Measurements from ENCODE around the gene KLK11. TPM values are rescaled to one million over a fixed set of nuclear protein-coding genes. Genes with fewer than 3 reads are reported as not detected.

Gene KLK11
- total and polyA plus RNA-seq, 10 of the 15 experiments (the other 5 are each of a cell fraction or from before 2014, with no cell fraction given), result not detected

DNA sequence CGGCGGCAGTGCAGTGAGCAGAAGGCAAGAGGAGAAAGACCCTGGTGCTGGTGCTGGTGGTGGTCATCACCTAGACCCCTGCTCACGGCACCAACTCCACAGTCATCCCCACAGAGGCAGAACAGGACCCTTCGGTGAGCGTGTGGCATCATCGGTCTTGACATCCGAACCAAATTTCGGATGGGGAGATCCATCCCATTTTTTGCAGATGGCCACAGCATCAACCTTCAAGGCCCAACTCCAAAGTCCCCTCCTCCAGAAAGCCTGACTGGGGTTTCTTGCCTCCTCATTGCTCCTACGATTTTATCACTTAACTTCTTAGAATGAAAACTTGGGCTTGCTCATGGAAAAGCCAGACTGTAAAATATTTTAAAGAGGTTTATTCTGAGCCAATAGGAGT lies 17.1 kb upstream of the KLK11 start (continued):
- TF ChIP-seq SUZ12 (IDR thresholded peaks at IDR 0.05; ENCODE audit: unreplicated experiment), result no peak
- TF ChIP-seq RAD21 (IDR thresholded peaks at IDR 0.05; ENCODE audit: insufficient read depth, low read depth, low read length), result no peak
- TF ChIP-seq CBX5 (IDR thresholded peaks at IDR 0.05; ENCODE audit: low read depth), result no peak
- TF ChIP-seq RB1 (IDR thresholded peaks at IDR 0.05; ENCODE audit: borderline replicate concordance), result no peak
- no peak for TF ChIP-seq NR2C1 (IDR thresholded peaks at IDR 0.05)
- TF ChIP-seq, protein P1, sequence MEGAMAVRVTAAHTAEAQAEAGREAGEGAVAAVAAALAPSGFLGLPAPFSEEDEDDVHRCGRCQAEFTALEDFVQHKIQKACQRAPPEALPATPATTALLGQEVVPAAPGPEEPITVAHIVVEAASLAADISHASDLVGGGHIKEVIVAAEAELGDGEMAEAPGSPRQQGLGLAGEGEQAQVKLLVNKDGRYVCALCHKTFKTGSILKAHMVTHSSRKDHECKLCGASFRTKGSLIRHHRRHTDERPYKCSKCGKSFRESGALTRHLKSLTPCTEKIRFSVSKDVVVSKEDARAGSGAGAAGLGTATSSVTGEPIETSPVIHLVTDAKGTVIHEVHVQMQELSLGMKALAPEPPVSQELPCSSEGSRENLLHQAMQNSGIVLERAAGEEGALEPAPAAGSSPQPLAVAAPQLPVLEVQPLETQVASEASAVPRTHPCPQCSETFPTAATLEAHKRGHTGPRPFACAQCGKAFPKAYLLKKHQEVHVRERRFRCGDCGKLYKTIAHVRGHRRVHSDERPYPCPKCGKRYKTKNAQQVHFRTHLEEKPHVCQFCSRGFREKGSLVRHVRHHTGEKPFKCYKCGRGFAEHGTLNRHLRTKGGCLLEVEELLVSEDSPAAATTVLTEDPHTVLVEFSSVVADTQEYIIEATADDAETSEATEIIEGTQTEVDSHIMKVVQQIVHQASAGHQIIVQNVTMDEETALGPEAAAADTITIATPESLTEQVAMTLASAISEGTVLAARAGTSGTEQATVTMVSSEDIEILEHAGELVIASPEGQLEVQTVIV (IDR thresholded peaks at IDR 0.05; ENCODE audit: borderline replicate concordance, partially characterized antibody), result no peak
- TF ChIP-seq NFIC (IDR thresholded peaks at IDR 0.05; ENCODE audit: low read depth, low read length), result no peak
- TF ChIP-seq DPF2 (IDR thresholded peaks at IDR 0.05), result no peak

DNA sequence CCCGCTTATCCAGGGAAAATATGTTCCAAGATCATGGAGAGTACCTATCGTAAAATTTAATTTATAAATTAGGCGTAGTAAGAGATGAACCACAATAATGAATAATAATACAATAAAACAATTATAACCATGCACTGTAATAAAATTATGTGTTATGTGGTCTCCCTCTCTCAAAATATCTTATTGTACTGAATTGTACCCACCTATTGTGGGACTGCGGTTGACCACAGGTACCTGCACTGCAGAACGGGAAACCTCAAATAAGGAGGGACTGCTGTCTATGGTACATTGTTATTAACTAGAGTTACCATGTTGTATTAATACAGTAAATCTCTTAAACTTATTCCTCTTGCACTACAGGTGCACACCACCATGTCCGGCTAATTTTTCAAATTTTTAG lies 13.7 kb upstream of the KLK11 start:
- ATAC-seq (no peak), FAIRE-seq (no peak), DNase-seq (ENCODE audit: low read depth, low spot score) (no peak)
- ChIA-PET POLR2A (no interaction called here), CTCF (no interaction called here), SMC1A (ENCODE audit: uncharacterized antibody, unreplicated experiment) (no interaction called here), RAD21 (ENCODE audit: unreplicated experiment) (no interaction called here)
- no TSS peak for BruUV-seq (replicated peaks)
- Histone ChIP-seq H3K27me3 (replicated peaks in 1 of 2; ENCODE audit: control insufficient read depth in 2 of 2, insufficient read depth in 2 of 2, low read length in 1 of 2) (no peaks in the 10 kb centered on the region), H2AFZ (ENCODE audit: control insufficient read depth, low read depth, low read length) (no peak overlapping the region), H3K9me3 (replicated peaks; ENCODE audit: control insufficient read depth, insufficient read depth, low read length) (no peaks in the 10 kb centered on the region), H3K9ac (ENCODE audit: control insufficient read depth, insufficient read depth, low read length) (no peak overlapping the region), H3K4me3 (no peak overlapping the region), H3K36me3 (ENCODE audit: control insufficient read depth in 2 of 2, insufficient read depth in 2 of 2, low read length in 1 of 2) (no peaks in the 10 kb centered on the region), H3K27ac (ENCODE audit: control insufficient read depth, insufficient read depth) (no peak overlapping the region), H3K4me2 (ENCODE audit: control insufficient read depth, insufficient read depth) (no peak overlapping the region), H3K79me2 (ENCODE audit: control insufficient read depth, insufficient read depth, low read length) (no peaks in the 10 kb centered on the region), H3K4me1 (ENCODE audit: control insufficient read depth, insufficient read depth, low read length) (no peaks in the 10 kb centered on the region), H4K20me1 (ENCODE audit: control insufficient read depth, insufficient read depth) (no peaks in the 10 kb centered on the region)
- intact Hi-C loops (cut with micrococcal nuclease; ENCODE audit: unreplicated experiment), result no loop called here
- WGBS (ENCODE audit: insufficient coverage, insufficient replicate concordance, low lambda C conversion rate, missing lambda C conversion rate), result 70% methylated on average over 6 of the region's 6 CpGs
- in situ Hi-C loops (cut with MboI), result no loop called here
- TF ChIP-seq, protein P2, sequence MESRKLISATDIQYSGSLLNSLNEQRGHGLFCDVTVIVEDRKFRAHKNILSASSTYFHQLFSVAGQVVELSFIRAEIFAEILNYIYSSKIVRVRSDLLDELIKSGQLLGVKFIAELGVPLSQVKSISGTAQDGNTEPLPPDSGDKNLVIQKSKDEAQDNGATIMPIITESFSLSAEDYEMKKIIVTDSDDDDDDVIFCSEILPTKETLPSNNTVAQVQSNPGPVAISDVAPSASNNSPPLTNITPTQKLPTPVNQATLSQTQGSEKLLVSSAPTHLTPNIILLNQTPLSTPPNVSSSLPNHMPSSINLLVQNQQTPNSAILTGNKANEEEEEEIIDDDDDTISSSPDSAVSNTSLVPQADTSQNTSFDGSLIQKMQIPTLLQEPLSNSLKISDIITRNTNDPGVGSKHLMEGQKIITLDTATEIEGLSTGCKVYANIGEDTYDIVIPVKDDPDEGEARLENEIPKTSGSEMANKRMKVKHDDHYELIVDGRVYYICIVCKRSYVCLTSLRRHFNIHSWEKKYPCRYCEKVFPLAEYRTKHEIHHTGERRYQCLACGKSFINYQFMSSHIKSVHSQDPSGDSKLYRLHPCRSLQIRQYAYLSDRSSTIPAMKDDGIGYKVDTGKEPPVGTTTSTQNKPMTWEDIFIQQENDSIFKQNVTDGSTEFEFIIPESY (IDR thresholded peaks at IDR 0.05), result no peak
- TF ChIP-seq MTA3 (IDR thresholded peaks at IDR 0.05; ENCODE audit: borderline replicate concordance, low read length) (no peak), ZNF24 (IDR thresholded peaks at IDR 0.05) (no peak), EED (IDR thresholded peaks at IDR 0.05; ENCODE audit: low read depth) (no peak), SUZ12 (IDR thresholded peaks at IDR 0.05; ENCODE audit: unreplicated experiment) (no peak), FOS (IDR thresholded peaks at IDR 0.05; ENCODE audit: borderline replicate concordance, extremely low read depth, insufficient read length) (no peak), RAD21 (IDR thresholded peaks at IDR 0.05; ENCODE audit: insufficient read depth, low read depth, low read length) (no peak), NRF1 (conservative IDR thresholded peaks at IDR 0.05; ENCODE audit: low read depth, low read length) (no peak), RB1 (IDR thresholded peaks at IDR 0.05; ENCODE audit: borderline replicate concordance) (no peak), PAX8 (IDR thresholded peaks at IDR 0.05) (no peak)
- TF ChIP-seq, protein P3, sequence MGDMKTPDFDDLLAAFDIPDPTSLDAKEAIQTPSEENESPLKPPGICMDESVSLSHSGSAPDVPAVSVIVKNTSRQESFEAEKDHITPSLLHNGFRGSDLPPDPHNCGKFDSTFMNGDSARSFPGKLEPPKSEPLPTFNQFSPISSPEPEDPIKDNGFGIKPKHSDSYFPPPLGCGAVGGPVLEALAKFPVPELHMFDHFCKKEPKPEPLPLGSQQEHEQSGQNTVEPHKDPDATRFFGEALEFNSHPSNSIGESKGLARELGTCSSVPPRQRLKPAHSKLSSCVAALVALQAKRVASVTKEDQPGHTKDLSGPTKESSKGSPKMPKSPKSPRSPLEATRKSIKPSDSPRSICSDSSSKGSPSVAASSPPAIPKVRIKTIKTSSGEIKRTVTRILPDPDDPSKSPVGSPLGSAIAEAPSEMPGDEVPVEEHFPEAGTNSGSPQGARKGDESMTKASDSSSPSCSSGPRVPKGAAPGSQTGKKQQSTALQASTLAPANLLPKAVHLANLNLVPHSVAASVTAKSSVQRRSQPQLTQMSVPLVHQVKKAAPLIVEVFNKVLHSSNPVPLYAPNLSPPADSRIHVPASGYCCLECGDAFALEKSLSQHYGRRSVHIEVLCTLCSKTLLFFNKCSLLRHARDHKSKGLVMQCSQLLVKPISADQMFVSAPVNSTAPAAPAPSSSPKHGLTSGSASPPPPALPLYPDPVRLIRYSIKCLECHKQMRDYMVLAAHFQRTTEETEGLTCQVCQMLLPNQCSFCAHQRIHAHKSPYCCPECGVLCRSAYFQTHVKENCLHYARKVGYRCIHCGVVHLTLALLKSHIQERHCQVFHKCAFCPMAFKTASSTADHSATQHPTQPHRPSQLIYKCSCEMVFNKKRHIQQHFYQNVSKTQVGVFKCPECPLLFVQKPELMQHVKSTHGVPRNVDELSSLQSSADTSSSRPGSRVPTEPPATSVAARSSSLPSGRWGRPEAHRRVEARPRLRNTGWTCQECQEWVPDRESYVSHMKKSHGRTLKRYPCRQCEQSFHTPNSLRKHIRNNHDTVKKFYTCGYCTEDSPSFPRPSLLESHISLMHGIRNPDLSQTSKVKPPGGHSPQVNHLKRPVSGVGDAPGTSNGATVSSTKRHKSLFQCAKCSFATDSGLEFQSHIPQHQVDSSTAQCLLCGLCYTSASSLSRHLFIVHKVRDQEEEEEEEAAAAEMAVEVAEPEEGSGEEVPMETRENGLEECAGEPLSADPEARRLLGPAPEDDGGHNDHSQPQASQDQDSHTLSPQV (IDR thresholded peaks at IDR 0.05), result no peak
